UCSD-AML1 (cell line): ENCODE results near the gene BSPH1.
"Not testable (repeated sequence)": the region's sequence is repeated elsewhere in the genome, so short reads cannot be mapped to it uniquely, and the experiment has no call there.

Experiments
- DNase-seq: peaks from one replicate; lab custom pipeline; 2025; ENCODE audit not compliant: unreplicated experiment; lab: John Stamatoyannopoulos, UW

Gene BSPH1, protein sequence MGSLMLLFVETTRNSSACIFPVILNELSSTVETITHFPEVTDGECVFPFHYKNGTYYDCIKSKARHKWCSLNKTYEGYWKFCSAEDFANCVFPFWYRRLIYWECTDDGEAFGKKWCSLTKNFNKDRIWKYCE

DNA sequence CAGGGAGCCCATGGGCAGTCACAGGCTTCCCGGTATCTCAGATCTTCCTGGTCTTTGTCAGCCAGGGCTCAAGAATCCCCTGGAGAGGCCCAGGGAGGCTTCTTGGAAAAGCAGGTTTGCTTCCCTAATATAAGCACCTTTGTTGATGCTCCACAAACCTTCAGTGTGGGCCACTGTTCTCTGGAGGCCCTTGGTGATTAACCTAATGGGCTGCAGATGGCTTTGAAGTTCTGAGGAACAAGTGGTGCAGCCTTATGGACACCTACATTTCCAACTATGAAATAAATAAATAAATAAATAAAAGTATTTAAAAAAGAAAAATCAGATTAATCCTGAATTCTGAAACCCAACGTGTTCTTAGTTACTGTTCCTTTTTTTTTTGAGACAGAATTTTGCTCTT lies at the start of gene BSPH1:
TSS of gene BSPH1 (minus strand) at position 101 of the 400 bp plus-strand sequence. CDS start at position 12, 89 bp downstream.
- no peak for DNase-seq

DNA sequence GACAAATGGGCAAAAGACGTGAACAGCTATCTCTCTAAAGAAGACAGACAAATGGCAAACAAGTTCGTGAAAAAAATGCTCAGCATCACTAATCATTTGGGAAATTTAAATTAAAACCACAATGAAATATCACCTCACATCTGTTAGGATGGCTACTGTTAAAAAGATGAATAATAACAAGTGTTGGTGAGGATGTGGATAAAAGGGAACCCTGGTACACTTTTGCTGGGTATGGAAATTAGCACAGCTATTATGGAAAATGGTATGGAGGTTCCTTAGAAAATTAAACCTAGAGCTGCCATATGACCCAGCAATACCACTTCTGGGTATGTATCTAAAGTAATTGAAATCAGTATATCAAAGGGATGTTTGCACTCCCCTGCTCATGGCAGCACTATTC lies 44.8 kb upstream of the BSPH1 start:
- DNase-seq, result no peak

DNA sequence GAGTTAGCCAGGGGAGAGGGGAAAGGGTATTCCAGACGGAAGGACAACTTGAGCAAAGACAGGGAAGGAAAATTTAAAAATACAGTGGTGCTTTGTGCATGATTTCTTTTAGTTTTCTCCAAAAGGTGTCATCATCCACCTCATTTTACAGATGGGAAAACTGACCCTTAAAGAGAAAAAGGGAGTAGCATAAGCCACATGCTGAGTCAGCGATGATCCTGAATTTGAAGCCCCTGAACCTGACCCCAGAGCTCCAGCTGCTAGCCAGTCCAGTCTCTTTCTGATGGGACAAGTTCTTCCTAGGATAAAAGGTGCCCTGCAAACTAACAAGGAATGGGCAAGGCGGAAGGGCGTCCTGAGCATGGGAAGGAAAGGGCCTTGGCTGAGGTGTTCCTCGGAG lies 41.6 kb upstream of the BSPH1 start:
- DNase-seq, result no peak

DNA sequence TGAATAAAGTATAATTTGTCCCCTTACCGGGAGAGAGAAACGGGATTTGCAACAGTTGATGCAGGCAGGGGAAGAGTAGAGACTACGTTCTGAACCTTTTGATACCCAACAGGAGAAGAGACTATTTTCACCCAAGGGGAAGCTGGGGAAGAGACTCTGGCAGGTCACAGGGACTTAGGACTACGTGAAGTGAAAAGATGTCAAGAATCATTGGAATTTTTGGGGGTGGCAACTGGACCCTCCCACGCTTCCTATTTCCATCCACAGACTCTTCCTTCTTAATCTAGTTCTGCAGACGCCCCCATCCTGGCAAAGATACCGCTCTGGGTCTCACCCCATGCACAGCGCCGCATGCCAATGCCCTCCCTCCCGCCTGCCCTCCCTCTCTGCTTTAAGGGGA lies 38.1 kb upstream of the BSPH1 start:
- no peak for DNase-seq

DNA sequence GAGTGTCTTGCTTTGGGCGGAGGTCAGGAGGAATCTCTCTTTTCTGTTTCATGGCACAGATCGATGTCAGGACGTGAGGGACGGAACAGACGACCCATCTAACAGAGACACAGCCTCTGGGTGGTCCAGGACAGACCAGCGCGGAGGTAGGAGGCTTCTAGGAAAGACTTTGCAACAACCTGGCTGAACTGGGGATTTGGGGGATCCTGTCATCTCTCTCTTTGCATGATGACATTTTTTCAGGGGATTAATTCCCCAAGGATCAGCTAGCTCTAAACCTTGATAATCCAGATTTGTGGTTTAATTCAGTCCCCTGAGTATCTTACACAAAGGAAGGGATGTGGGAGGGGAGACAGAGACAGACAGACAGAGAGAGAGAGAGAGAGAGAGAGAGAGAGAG lies 37.5 kb upstream of the BSPH1 start:
- no peak for DNase-seq

DNA sequence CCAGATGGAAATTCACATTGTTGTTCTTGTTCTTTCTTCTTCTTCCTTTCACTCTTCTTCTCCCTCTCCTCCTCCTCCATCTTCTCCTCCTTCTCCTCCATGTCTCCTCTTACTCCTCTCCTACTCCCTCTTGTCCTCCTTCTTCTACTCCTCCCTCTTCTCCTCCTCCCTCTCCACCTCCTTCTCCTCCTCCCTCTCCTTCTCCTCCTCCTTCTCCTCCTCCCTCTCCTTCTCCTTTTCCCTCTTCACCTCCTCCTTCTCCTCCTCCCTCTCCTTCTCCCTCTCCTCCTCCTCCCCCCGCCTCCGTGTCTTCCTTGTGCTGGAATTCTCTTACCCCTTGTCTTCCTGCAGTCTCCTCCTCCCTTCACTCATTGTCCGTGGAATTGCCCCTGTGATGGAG lies 33.5 kb upstream of the BSPH1 start:
- no peak for DNase-seq

DNA sequence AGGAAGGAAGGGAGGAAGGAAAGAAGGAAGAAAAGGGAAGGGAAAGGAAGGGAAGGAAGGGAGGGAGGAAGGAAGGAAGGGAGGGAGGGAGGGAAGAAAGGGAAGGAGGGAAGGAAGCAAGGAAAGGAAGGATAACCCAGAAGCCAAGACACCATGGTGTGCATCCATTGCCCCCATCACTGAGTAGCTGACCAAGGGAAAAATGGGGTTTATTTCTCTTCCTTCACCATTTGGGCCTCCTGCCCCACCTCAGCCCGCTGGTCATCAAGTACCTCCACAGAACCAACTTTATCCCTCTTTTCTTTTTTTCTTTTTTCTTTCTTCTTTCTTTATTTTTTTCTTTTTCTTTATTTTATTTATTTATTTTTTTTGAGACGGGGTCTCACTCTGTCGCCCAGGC lies 31.5 kb upstream of the BSPH1 start:
- DNase-seq, result no peak

DNA sequence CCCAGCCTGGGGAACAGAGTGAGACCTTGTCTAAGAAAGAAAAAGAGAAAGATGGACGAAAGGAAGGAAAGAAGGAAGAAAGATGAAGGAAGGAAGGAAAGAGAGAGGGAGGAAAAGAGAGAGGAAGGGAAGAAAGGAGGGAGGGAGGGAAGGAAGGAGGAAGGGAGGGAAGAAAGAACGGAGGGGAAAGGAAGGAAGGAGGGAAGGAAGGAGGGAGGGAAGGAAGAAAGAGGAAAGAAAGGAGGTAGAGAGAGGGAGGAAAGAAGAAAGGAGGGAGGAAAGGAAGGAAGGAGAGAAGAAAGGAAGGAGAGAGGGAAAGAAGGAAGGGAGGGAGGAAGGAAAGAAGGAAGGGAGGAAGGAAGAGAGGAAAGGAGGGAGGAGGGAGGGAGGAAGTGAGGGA lies 31.0 kb upstream of the BSPH1 start:
- no peak for DNase-seq

DNA sequence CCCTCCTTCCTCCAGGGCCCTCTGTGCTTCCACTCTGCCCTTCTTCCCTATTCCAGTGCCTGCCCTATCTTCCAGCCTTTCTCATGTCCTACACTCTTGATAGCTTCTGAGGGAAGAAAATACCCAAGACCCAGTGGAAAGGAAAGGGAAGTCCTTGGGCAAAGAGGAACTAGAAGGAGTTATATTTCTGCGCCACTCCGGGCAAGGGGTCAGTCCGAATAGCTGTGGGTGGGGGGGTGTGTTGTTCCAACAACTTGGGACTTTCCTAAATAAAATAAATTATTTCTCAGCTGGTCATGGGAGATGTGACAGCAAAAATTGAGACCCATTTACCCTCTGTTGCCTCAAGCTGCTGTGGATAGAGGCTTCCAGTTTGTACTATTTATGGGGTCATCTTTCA lies 28.7 kb upstream of the BSPH1 start:
- no peak for DNase-seq

DNA sequence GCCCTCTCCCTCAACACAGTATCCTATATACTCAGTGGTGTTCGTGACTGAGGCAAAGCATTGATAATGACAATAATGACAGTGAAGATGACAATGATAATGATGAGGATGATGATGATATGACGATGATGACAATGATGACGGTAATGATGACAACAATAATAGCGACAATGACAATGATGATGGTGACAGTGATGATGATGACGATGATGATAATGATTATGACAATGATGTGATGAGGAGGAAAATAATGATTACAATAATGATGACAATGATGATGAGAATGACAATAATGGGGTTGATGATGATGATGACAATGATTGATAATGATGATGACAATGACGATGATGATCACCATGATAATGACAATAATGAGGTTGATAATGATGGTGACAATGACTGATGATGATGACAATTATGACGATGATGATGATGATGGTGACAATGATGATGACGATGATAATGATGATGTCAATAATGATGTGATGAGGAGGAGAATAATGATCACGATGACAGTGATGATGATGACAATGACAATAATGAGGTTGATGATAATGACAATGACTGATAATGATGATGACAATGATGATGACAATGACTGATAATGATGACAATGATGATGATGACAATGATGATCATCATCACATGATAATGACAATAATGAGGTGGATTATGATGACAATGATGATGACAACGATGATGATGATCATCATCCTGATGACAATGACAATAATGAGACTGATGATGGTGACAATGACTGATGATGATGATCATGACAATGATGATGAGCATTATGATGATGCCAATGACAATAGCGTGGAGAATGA lies 19.2 kb upstream of the BSPH1 start:
- no peak for DNase-seq

DNA sequence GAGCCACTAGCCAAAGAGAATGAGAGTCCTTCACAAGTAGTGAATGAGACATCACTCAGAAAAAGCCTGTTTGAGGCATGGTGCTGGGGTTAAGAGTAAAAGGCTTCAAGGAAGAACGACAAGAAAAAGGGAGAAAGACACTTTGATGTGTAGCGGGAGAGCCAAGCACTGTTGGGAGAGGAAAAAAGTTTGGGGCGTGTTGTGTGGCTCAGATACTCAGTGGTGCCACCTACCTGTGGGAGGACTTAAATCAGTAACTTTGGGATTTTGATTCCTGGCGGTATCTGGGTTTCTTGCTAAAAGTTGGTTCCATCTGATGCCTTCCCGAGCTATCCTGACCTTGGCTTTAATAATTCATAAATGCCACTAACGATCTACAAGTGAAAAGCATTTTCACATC lies 14.8 kb upstream of the BSPH1 start:
- DNase-seq, result no peak

DNA sequence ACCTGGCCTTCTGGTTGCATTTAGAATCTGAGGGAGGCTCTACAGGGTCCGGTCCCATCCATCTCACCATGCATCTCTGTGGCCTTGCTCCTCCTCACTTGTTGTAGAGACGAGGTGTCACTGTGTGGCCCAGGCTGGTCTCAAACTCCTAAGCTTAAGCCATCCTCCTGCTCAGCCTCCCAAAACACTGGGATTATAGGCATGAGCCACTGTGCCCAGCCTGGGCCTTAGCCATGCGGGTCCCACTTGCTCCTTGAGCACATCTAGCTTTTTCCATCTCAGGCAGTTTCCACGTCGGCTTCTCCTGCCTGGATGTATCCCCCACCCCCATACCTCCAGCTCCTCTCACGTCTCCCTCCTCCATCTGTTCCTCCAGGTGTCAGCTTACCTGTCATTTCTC lies 12.3 kb upstream of the BSPH1 start:
- no peak for DNase-seq

DNA sequence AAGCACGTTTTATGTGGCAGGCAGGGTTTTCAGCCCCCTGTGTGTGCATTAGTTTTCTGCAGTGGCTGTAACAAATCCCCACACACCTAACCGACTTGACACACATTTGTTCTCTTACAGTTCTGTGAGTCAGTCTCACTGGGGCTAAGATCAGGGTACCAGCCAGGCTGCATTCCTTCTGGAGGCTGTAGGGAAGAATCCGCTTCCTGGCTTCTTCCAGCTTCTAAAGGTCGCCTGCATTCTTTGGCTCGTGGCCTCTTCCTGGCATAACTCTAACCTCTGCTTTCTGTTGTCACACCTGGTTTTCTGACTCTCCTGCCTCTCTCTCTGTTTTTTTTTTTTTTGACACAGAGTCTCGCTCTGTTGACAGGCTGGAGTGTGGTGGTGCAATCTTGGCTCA lies 8.9 kb upstream of the BSPH1 start:
- no peak for DNase-seq

DNA sequence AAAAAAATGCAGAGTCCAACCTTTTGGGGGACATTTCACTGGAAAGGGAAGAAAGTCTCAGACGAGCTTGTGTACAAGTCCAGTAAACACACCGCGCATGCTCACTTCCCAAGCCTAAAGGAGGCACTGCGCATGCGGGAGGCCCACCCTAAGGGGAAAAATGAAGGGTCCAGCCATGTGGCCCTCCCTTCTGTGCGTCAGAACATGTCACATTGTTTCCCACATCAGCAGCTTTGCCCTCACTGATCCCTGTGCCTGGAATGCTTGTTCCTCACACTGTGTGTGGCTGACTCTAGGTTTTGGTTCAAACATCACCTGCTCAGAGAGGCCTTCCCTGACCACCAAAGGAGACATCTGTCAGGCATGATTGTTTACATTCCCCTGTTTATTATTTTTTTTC lies 6.8 kb upstream of the BSPH1 start:
- DNase-seq, result no peak

DNA sequence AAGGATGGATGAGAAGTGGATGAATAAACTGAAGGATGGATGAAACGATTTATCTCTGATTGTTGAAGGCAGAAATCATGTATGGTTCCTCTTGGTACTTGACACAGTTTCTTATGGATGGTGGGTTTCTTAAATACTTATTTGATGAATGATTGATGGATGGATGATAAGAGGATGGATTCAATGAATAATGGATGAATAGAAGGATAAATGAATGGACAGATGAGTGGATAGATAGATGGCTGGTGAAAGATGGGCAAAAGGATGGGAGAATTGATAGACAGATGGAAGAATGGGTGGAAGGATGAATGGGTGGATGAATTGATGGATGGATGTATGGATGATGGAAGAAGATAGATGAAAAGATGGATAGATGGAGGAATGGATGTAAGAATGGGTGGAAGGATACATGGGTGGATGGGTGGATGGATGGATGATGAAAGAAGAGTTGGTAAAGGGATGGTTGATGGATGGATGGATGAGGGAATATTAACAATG lies 4.3 kb upstream of the BSPH1 start:
- no peak for DNase-seq

DNA sequence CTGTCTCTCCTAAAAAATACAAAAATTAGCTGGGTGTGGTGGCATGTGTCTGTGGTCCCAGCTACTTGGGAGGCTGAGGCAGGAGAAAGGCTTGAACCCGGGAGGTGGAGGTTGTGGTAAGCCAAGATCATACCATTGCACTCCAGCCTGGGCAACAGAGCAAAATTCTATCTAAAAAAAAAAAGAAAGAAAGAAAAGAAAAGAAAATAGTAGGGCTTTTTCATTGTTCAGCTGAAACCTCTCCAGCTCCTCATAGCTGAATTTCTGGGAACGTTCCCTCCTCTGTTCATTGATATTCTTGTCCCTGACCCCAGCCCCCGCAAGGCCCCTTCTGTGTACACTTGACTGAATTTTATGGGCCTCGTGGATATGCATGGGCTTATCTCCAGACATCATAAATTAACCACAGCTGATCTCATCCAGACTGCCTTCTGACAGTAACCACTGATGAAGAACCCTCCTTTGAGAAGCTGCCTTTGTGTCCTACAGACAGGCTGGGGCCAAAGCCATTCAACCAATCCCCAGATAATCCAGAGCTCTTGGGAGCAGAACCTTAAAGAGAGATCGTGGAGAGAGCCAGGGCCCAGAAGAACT lies 2.3 kb upstream of the BSPH1 start, which contains the start of gene ELSPBP1:
TSS of gene ELSPBP1 (plus strand) at position 424 of the 594 bp plus-strand sequence. CDS start 14,036 bp downstream, outside the sequence.
- DNase-seq, result no peak

DNA sequence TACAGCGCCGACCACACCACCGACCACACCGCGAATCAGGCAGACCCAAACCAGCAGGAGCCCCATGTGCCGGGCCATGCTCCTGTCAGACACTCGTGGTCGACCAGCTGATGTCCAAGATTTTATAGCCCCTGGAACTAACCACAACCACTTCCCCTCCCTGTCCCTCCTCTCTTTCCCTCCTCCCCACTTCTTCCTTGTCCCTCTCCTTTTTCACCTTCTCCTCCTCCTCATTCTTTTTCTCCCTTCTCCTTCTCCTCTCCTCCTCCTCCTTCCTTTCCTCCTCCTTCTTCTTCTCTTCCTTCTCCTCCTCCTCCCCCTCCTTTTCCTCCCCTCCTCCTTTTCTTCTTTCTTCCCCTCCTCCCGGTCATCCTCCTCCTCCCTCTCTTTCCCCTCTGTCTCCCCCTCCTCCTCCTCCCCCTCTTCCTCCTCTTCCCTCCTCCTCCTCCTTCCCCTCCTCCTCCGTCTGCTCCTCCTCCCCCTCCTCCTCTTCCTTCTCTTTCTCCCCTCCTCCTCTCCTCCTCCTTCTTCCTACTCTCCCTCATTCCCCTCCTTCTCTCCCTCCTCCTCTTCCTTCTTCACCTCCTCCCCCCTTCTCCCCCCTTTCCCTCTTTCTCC lies 670 bp downstream of the BSPH1 start:
- DNase-seq, result no peak

DNA sequence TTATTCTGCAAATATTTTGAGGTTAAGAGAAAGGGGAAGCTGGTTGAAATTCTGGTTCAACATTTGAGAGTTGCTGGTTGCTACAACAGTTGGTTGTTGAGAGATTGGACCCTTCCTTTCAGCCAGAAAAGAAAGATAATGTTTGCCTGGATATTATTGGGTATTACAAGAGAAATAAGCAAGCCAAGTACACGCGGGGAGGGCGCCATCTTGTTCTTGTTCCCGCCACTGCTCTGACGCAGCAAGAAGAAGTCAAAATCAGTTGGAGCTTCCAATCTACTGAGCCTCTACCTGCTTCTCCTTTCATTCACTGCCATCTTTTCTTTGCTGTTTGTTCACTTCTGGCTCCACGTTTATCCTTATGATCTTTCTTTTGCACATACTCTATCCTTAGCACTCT lies 18.4 kb downstream of the BSPH1 start:
- DNase-seq, result no peak

DNA sequence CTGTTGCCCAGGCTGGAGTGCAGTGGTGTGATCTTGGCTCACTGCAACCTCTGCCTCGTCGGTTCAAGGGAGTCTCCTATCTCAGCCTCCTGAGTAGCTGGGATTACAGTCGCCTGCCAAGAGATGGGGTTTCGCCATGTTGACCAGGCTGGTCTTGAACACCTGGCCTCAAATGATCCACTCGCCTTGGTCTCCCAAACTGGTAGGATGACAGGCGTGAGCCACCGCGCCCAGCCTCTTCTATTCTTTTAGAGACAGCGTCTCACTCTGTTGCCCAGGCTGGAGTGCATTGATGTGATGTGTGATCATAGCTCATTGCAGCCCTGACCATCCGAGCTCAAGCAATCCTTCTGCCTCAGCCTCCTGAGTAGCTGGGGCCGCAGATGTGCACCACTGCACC lies 36.0 kb downstream of the BSPH1 start:
- DNase-seq, result not testable (repeated sequence)

DNA sequence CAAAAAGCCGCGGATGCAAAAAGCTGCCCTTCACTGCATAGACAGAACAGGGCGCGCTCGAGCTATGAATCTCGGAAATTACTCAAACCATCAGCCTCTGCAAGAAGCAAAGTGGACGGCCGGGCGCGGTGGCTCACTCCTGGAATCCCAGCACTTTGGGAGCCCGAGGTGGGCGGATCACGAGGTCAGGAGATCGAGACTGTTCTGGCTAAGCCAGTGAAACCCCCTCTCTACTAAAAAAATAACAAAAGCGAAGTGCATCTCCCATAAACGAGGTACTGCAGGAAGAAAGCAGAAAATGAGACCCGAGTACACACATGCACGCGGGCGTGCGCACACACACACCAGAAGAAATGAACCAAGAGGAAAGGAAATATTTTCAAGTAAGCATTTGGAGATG lies 39.8 kb downstream of the BSPH1 start:
- not testable (repeated sequence) for DNase-seq

DNA sequence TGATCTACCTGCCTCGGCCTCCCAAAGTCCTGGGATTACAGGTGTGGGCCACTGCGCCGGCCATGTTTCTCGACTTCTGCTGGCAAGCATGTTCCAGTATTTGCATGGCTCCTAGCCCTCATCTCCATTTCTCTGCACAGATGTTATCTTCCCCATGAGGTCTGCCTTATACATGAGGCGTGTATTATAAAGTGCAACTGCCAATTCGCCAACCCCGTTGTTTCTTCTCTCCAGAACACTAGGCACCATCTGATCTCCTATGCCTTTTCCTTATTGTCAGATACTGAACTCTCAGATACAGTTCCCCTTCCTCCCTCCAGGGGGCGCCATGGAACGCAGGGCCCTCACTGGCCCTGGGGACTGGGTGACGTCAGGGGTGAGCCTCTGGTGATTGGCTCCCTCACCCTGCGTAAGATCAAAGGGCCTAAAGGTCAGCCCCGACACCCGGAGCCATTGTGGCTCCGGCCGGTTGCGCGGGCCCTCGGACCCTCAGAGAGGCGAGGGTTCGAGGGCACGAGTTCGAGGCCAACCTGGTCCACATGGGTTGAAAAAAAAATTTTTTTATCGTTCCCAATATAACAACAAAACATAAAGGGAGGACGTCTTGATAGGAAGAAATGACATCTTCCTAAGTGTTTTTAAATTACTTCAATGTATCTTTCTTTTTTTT lies 42.0 kb downstream of the BSPH1 start:
- DNase-seq, result not testable (repeated sequence)
